Measurements from ENCODE around the gene AQP2. TPM values are rescaled to one million over a fixed set of nuclear protein-coding genes. Genes with fewer than 3 reads are reported as not detected.

The AQP2 gene
- total RNA-seq, 1 experiment from 2014 or later = not detected

- peaks cover 57 to 69% of the 10 kb centered on the region in 2 experiments for H3K36me3 ChIP-seq (ENCODE audit: control insufficient read depth in 1 of 2, insufficient read depth in 2 of 2, low read length in 2 of 2)
- intact Hi-C loops (cut with micrococcal nuclease) = no loop called here
- H3K79me2 ChIP-seq (ENCODE audit: insufficient read depth, low read length) = peaks cover 51% of the 10 kb centered on the region
- DNase-seq (ENCODE audit: low read depth, low spot score) (no peak), ATAC-seq (no peak)
- no TSS peak for BruUV-seq (replicated peaks)
- RAD21 ChIA-PET (ENCODE audit: low non-redundant PET in 1 of 2, low total read pairs in 2 of 2, uncharacterized antibody in 2 of 2, unreplicated experiment in 2 of 2) = no interaction called here
- POLR2A ChIA-PET = no interaction called here
- TF ChIP-seq CTCF (IDR thresholded peaks at IDR 0.05 in 2 of 3, conservative IDR thresholded peaks at IDR 0.05 in 1 of 3; ENCODE audit: borderline replicate concordance in 1 of 3, insufficient read depth in 1 of 3, low read depth in 2 of 3, low read length in 2 of 3) = no peak
- TF ChIP-seq POLR2AphosphoS5 (IDR thresholded peaks at IDR 0.05; ENCODE audit: low read depth, low read length) = no peak
- no peak for TF ChIP-seq EGR1 (IDR thresholded peaks at IDR 0.05; ENCODE audit: low read depth)
- no peak for TF ChIP-seq POLR2A (IDR thresholded peaks at IDR 0.05; ENCODE audit: borderline replicate concordance, extremely low read depth, insufficient read depth, insufficient read length)
- no peak for TF ChIP-seq TCF7L2 (IDR thresholded peaks at IDR 0.05; ENCODE audit: borderline replicate concordance, extremely low read depth, insufficient read depth, insufficient read length)
- no peak for TF ChIP-seq JUND (IDR thresholded peaks at IDR 0.05)
- TF ChIP-seq ATF3 (IDR thresholded peaks at IDR 0.05) = no peak
- TF ChIP-seq CBX3 (IDR thresholded peaks at IDR 0.05; ENCODE audit: low read depth) = no peak
- TF ChIP-seq SP1 (IDR thresholded peaks at IDR 0.05; ENCODE audit: low read depth) = no peak
- no peak for TF ChIP-seq SIN3A (IDR thresholded peaks at IDR 0.05; ENCODE audit: low read depth)
- TF ChIP-seq EZH2 (IDR thresholded peaks at IDR 0.05) = no peak
- no peak for TF ChIP-seq RAD21 (IDR thresholded peaks at IDR 0.05; ENCODE audit: low read depth)
- no peak for TF ChIP-seq ZBTB33 (IDR thresholded peaks at IDR 0.05; ENCODE audit: extremely low read depth, insufficient replicate concordance, low read length)
- no peak for TF ChIP-seq SRF (IDR thresholded peaks at IDR 0.05; ENCODE audit: low read depth)
- no peak overlapping the region for H3K27ac ChIP-seq (ENCODE audit: low read depth, low read length)
- H4K20me1 ChIP-seq (ENCODE audit: insufficient read depth) = peaks cover 11% of the 10 kb centered on the region; the same call in 1 of the 2 replicates
- H3K9ac ChIP-seq (ENCODE audit: low read length) = no peak overlapping the region
- H3K9me2 ChIP-seq (ENCODE audit: insufficient read depth) = no peaks in the 10 kb centered on the region
- H3K9me3 ChIP-seq (ENCODE audit: control insufficient read depth in 1 of 2, insufficient read depth in 1 of 2, low read depth in 1 of 2, low read length in 2 of 2) = no peaks in the 10 kb centered on the region
- H3K27me3 ChIP-seq (ENCODE audit: insufficient read depth, low read length) = no peaks in the 10 kb centered on the region
- CTCF ChIA-PET = interaction anchor here (1.7 kb wide), 1 partner anchor 36 kb away, joined by 6 read pairs; no protein-coding TSS in a partner anchor
- no peak overlapping the region for H2AFZ ChIP-seq (ENCODE audit: low read depth, low read length, poor library complexity, severe bottlenecking)
- no peaks in the 10 kb centered on the region for H3K4me1 ChIP-seq (ENCODE audit: control insufficient read depth in 1 of 2, insufficient read depth in 2 of 2, low read length in 2 of 2)
- H3K4me3 ChIP-seq (replicated peaks in 1 of 2; ENCODE audit: low read depth in 1 of 2, low read length in 2 of 2) = no peak overlapping the region
- H3K4me2 ChIP-seq (ENCODE audit: low read length) = no peak overlapping the region
Measured at GRCh38 chr12:50003595-50003994, 53.1 kb downstream of the AQP2 start.

Data from HCT116 (cell line).